Neural cell (in vitro differentiated cells): Measurements from ENCODE around the gene ALX3.

ENCODE experiments used
- EZH2 ChIP-seq: fragments of 200-600, 300-800 bp; shearing (Covaris generic), sonication (generic); IDR thresholded peaks from 2 replicates; pipeline ENCODE4 v1.6.1; 2014; ENCODE audit warnings: antibody characterized with exemption, low read length, borderline replicate concordance, mild to moderate bottlenecking; ENCODE audit not compliant: insufficient read depth, poor library complexity, severe bottlenecking
- MXI1 ChIP-seq: fragments of 450-650 bp; conservative IDR thresholded peaks from 2 replicates; pipeline ENCODE4 v1.6.1; 2014; ENCODE audit warnings: antibody characterized with exemption, mild to moderate bottlenecking; ENCODE audit not compliant: poor library complexity, severe bottlenecking
- POLR2AphosphoS5 ChIP-seq: IDR thresholded peaks from 2 replicates; pipeline ENCODE4 v1.6.1; 2012
- RAD21 ChIP-seq: fragments of 450-650 bp; conservative IDR thresholded peaks from 2 replicates; pipeline ENCODE4 v1.6.1; 2014; ENCODE audit warnings: antibody characterized with exemption, mild to moderate bottlenecking, moderate library complexity
- SMC3 ChIP-seq: fragments of 450-650 bp; conservative IDR thresholded peaks from 2 replicates; pipeline ENCODE4 v1.6.1; 2014; ENCODE audit warnings: antibody characterized with exemption, mild to moderate bottlenecking, moderate library complexity; ENCODE audit not compliant: poor library complexity
- TAF1 ChIP-seq: IDR thresholded peaks from 2 replicates; pipeline ENCODE4 v1.6.1; 2012; ENCODE audit warnings: low read depth
- TF ChIP-seq, protein P1 (sequence below): fragments of 450-650 bp; IDR thresholded peaks from 2 replicates; pipeline ENCODE4 v1.5.1; 2014; ENCODE audit warnings: antibody characterized with exemption, mild to moderate bottlenecking, moderate library complexity; ENCODE audit not compliant: poor library complexity, severe bottlenecking
- TF ChIP-seq, protein P2 (sequence below): IDR thresholded peaks from 2 replicates; pipeline ENCODE4 v1.6.1; 2012; ENCODE audit warnings: borderline replicate concordance

DNA sequence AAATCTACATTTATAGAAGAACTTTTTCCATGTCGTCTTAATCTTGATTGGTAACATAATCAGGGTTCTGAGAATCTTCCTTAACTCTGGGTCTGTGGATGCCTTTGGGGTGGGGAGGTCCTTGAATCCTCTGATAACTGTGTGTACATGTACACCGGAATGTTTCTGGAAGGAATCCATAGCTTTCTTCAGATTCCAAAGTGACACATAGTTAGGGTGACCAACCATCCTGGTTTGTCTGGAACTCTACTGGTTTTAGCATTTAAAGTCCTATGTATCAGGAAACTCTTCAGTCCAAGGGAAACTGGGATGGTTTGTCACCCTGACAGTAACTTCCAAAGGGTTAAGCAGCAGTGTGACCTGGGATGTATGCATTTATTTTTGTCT, 19.2 kb downstream of the ALX3 start:
- TF ChIP-seq POLR2AphosphoS5 (no peak), EZH2 (no peak), SMC3 (no peak), TAF1 (no peak), MXI1 (no peak), RAD21 (no peak)
- TF ChIP-seq, protein P1, sequence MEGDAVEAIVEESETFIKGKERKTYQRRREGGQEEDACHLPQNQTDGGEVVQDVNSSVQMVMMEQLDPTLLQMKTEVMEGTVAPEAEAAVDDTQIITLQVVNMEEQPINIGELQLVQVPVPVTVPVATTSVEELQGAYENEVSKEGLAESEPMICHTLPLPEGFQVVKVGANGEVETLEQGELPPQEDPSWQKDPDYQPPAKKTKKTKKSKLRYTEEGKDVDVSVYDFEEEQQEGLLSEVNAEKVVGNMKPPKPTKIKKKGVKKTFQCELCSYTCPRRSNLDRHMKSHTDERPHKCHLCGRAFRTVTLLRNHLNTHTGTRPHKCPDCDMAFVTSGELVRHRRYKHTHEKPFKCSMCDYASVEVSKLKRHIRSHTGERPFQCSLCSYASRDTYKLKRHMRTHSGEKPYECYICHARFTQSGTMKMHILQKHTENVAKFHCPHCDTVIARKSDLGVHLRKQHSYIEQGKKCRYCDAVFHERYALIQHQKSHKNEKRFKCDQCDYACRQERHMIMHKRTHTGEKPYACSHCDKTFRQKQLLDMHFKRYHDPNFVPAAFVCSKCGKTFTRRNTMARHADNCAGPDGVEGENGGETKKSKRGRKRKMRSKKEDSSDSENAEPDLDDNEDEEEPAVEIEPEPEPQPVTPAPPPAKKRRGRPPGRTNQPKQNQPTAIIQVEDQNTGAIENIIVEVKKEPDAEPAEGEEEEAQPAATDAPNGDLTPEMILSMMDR: no peak
- TF ChIP-seq, protein P2, sequence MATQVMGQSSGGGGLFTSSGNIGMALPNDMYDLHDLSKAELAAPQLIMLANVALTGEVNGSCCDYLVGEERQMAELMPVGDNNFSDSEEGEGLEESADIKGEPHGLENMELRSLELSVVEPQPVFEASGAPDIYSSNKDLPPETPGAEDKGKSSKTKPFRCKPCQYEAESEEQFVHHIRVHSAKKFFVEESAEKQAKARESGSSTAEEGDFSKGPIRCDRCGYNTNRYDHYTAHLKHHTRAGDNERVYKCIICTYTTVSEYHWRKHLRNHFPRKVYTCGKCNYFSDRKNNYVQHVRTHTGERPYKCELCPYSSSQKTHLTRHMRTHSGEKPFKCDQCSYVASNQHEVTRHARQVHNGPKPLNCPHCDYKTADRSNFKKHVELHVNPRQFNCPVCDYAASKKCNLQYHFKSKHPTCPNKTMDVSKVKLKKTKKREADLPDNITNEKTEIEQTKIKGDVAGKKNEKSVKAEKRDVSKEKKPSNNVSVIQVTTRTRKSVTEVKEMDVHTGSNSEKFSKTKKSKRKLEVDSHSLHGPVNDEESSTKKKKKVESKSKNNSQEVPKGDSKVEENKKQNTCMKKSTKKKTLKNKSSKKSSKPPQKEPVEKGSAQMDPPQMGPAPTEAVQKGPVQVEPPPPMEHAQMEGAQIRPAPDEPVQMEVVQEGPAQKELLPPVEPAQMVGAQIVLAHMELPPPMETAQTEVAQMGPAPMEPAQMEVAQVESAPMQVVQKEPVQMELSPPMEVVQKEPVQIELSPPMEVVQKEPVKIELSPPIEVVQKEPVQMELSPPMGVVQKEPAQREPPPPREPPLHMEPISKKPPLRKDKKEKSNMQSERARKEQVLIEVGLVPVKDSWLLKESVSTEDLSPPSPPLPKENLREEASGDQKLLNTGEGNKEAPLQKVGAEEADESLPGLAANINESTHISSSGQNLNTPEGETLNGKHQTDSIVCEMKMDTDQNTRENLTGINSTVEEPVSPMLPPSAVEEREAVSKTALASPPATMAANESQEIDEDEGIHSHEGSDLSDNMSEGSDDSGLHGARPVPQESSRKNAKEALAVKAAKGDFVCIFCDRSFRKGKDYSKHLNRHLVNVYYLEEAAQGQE: no peak
